Activated T-cell treated with anti-CD3 and anti-CD28 coated beads for 48 hours (primary cell): ENCODE measurements around the gene SMIM29.
"Not testable (repeated sequence)": the region's sequence is repeated elsewhere in the genome, so short reads cannot be mapped to it uniquely, and the experiment has no call there.

Experiments
- DNase-seq: peaks from one replicate; pipeline ENCODE4 v3.0.0-alpha.2; 2020; ENCODE audit warnings: low read depth

SMIM29 gene

GRCh38 chr6:34267746-34268145 is 18.9 kb upstream of the SMIM29 start:
- DNase-seq, result no peak

- DNase-seq, result not testable (repeated sequence)
Measured at GRCh38 chr6:34263484-34263883, 14.7 kb upstream of the SMIM29 start.

GRCh38 chr6:34260576-34261267 is 11.9 kb upstream of the SMIM29 start:
- DNase-seq, result no peak

- DNase-seq, result no peak
Measured at GRCh38 chr6:34259529-34260069, 10.8 kb upstream of the SMIM29 start.

- DNase-seq, result not testable (repeated sequence)
Measured at GRCh38 chr6:34252395-34252794, 3.6 kb upstream of the SMIM29 start.

GRCh38 chr6:34249469-34250261 is 859 bp upstream of the SMIM29 start:
- no peak for DNase-seq

GRCh38 chr6:34248198-34248726 is 544 bp downstream of the SMIM29 start:
- DNase-seq, result no peak

- DNase-seq, result no peak
Measured at GRCh38 chr6:34247481-34248197, 1.2 kb downstream of the SMIM29 start.

GRCh38 chr6:34246563-34247391 is 2.0 kb downstream of the SMIM29 start:
- peak; percentile 60 for DNase-seq

GRCh38 chr6:34246249-34246562 is 2.6 kb downstream of the SMIM29 start:
- no peak for DNase-seq

GRCh38 chr6:34245761-34246140 is 3.1 kb downstream of the SMIM29 start:
- not testable (repeated sequence) for DNase-seq

- not testable (repeated sequence) for DNase-seq
Measured at GRCh38 chr6:34245032-34245760, 3.6 kb downstream of the SMIM29 start.

- DNase-seq, result peak; percentile 57
Measured at GRCh38 chr6:34243901-34244884, 4.6 kb downstream of the SMIM29 start.

GRCh38 chr6:34243131-34243771 is 5.6 kb downstream of the SMIM29 start:
- DNase-seq, result no peak

GRCh38 chr6:34242252-34243130 is 6.3 kb downstream of the SMIM29 start:
- no peak for DNase-seq

- DNase-seq, result no peak
Measured at GRCh38 chr6:34241351-34242215, 7.2 kb downstream of the SMIM29 start.
